ENCODE data around the gene SMC1A.
A peak's percentile ranks its signal among the peaks of the same experiment; 100 is the strongest.
"Not testable (repeated sequence)": the region's sequence is repeated elsewhere in the genome, so short reads cannot be mapped to it uniquely, and the experiment has no call there.

The SMC1A gene

DNA sequence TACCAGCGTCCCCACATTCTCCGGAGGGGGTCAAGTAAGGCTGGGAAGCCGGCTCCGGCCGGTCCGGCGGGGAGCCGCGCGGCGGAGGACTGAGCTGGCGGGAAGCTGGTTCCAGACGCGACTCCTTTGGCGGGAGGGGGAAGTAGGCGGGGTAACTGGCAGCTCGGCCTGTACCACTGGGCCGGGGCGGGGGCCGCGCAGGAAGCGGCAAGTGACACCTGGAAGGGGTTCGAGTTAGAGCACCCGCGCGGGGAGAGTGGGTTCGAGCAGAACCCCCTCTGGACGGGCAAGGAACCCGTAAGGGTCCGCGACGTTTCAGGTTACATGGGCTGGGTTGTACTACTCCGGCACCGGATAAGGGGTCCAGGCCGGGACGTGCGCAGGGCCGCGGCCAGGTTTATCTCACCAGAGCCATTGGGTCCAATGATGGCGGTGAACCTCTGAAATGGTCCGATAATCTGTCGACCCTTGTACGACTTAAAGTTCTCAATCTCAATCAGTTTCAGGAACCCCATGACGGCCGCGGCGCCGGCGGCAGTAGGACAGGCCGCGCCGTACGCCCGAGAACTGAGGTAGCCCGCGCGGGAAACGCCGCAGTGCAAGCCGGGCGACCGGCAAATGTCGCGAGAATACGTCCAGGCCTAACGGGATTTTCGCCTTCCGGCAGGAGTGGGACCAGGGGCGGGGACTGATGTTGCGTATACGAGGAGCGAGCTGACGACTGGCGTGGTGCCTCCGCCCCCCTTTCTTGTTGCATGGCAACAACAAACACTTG lies at the start of gene SMC1A:
SMC1A (minus strand) TSS at position 569 of the 775 bp plus-strand sequence; CDS start at position 515, 54 bp downstream.
- POLR2A ChIA-PET: interaction anchor here (0.5 to 1.6 kb wide), 3 partner anchors 14 to 616 kb away, joined by 3 to 5 read pairs (median 4); partner anchors contain the start of gene HUWE1
- peak; percentile 97 for DNase-seq (ENCODE audit: extremely low spot score)

DNA sequence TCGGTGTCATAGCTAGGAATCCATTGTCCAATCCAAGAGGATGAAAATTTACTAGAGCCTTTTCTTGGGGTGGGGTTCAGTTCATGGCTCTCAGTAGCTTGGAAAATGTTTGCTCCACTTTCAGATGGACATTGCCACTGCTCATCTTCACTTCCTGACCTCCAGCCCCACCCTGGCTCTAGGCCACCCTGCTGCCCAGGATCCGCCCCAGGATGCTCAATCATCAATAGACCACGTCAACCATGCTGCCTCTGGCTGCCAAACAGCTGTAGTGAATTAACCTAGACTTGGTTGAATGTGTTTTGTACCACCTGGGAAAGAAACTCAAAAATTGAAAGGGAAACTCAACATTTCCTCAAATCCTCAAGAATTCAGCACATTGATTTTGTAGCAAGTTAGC lies 48.9 kb upstream of the SMC1A start:
- TF ChIP-seq, protein P1, sequence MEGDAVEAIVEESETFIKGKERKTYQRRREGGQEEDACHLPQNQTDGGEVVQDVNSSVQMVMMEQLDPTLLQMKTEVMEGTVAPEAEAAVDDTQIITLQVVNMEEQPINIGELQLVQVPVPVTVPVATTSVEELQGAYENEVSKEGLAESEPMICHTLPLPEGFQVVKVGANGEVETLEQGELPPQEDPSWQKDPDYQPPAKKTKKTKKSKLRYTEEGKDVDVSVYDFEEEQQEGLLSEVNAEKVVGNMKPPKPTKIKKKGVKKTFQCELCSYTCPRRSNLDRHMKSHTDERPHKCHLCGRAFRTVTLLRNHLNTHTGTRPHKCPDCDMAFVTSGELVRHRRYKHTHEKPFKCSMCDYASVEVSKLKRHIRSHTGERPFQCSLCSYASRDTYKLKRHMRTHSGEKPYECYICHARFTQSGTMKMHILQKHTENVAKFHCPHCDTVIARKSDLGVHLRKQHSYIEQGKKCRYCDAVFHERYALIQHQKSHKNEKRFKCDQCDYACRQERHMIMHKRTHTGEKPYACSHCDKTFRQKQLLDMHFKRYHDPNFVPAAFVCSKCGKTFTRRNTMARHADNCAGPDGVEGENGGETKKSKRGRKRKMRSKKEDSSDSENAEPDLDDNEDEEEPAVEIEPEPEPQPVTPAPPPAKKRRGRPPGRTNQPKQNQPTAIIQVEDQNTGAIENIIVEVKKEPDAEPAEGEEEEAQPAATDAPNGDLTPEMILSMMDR (IDR thresholded peaks at IDR 0.05; ENCODE audit: control extremely low read depth, extremely low read depth, low read depth, missing control alignments): no peak
- DNase-seq (ENCODE audit: extremely low spot score): no peak
- ChIA-PET CTCF (interaction anchor here (2.5 kb wide), 1 partner anchor 11 kb away, joined by 7 read pairs; no protein-coding TSS in a partner anchor), POLR2A (no interaction called here)

More for the DNA sequence above, at the start of gene SMC1A:
- CTCF ChIA-PET: interaction anchor here (1.0 to 3.2 kb wide), 6 partner anchors 10 to 138 kb away, joined by 3 to 24 read pairs (median 9); no protein-coding TSS in a partner anchor
- TF ChIP-seq, protein P1 (IDR thresholded peaks at IDR 0.05; ENCODE audit: control extremely low read depth, extremely low read depth, low read depth, missing control alignments): no peak

DNA sequence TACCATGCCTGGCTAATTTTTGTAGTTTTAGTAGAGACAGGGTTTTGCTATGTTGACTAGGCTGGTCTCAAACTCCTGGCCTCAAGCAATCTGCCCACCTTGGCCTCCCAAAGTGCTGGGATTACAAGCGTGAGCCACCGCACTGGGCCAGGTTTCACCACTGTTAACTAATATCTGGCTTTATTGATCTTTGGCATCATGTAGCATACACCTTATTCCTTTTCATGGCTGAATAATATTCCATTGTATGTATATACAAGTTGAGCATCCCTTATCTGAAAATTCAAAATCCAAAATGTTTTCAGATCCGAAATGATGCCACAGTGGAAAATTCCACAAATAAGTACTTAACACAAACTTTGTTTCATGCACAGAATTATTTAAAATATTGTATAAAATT lies 46.2 kb upstream of the SMC1A start:
- DNase-seq (ENCODE audit: extremely low spot score); CTCF ChIA-PET; POLR2A ChIA-PET: not testable (repeated sequence)

DNA sequence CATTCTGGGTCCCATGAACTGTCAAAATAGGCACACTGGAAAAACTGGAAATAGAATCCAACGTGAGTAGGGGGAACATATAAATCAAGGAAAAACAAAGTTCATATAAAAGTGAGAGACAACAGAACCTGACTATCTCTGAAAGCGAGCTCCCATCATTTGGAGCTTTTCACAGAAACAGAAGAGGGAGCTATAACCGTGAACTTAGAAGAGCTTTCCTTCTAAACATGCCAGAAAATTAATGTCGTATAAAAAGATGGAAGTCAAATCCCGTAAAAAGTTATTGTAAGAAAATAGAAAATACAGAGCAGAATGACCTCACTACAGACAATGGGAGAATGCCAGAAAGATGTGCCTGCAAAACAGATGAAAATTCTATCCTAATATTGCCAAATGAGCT lies 35.6 kb upstream of the SMC1A start:
- ChIA-PET POLR2A (no interaction called here), CTCF (interaction anchor here (1.9 kb wide), 1 partner anchor 24 kb away, joined by 5 read pairs; no protein-coding TSS in a partner anchor)
- DNase-seq (ENCODE audit: extremely low spot score): no peak
- TF ChIP-seq, protein P1 (IDR thresholded peaks at IDR 0.05; ENCODE audit: control extremely low read depth, extremely low read depth, low read depth, missing control alignments): no peak

DNA sequence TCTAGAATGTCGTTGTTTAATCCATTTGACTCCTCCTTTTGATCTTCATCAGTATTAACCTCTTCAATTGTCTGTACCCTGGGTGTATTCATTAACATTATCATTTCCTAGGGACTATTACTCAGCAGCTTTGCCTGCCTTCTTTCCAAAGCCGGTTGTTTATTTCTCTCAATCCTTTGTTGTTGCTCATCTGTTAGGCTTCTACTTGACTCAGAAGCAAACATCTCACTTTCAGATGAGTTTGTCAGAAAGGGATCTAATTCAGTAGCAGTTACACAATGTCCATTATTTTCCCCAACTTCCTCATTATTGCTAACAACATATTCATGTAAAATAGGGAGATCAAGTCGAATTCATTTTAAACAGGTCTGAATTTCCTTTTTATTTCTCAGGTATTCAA lies 33.8 kb upstream of the SMC1A start:
- ChIA-PET CTCF (interaction anchor here (0.8 to 1.1 kb wide), 2 partner anchors 11 to 139 kb away, joined by 3 to 6 read pairs; no protein-coding TSS in a partner anchor), POLR2A (interaction anchor here (0.7 kb wide), 1 partner anchor 10 kb away, joined by 3 read pairs; no protein-coding TSS in a partner anchor)
- no peak for DNase-seq (ENCODE audit: extremely low spot score)
- TF ChIP-seq, protein P1 (IDR thresholded peaks at IDR 0.05; ENCODE audit: control extremely low read depth, extremely low read depth, low read depth, missing control alignments): no peak

DNA sequence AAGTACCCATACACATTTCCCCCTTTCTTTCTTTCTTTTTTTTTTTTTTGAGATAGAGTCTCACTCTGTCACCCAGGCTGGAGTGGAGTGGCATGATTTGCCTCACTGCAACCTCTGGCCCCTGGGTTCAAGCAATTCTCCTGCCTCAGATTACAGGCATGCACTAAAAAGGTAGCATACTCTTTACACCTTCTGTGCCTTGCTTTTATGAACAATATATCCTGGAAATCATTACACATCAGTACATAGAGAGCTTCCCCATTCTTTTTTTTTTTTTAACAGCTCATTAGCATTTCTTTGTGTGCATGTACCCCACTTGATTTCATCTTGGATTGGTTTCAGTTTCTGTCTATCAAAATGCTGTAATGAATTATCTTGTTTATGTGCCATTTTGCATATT lies 30.4 kb upstream of the SMC1A start:
- ChIA-PET CTCF (interaction anchor here (1.3 kb wide), 3 partner anchors 10 to 140 kb away, joined by 3 to 5 read pairs (median 3); no protein-coding TSS in a partner anchor), POLR2A (no interaction called here)
- no peak for DNase-seq (ENCODE audit: extremely low spot score)
- TF ChIP-seq, protein P1 (IDR thresholded peaks at IDR 0.05; ENCODE audit: control extremely low read depth, extremely low read depth, low read depth, missing control alignments): no peak

DNA sequence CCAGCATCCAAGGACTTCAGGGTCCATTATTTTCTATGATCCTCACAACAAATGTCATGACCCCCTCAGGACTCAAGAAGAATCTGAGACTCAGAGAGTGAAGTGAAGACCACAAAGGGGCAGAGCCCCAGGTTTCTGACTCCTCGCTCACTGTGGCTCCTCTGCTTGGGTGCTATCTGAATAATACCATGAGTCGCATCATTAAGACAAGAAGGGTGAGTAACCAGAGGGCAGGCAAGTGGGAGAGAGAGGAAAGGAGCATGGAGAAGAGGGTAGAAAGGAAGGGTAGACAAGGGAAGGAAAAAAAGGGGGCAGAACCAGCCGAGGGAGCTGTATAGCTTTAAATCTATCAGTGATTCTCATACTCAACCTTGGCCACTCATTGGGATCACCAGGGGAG lies 27.2 kb upstream of the SMC1A start:
- no peak for DNase-seq (ENCODE audit: extremely low spot score)
- ChIA-PET POLR2A (no interaction called here), CTCF (interaction anchor here (0.8 to 1.2 kb wide), 2 partner anchors 33 to 133 kb away, joined by 3 to 5 read pairs; no protein-coding TSS in a partner anchor)
- TF ChIP-seq, protein P1 (IDR thresholded peaks at IDR 0.05; ENCODE audit: control extremely low read depth, extremely low read depth, low read depth, missing control alignments): no peak
